ENCODE results near the gene ZC3H7B. TPM values are rescaled to one million over a fixed set of nuclear protein-coding genes. Genes with fewer than 3 reads are reported as not detected.
"Not testable (repeated sequence)": the region's sequence is repeated elsewhere in the genome, so short reads cannot be mapped to it uniquely, and the experiment has no call there.

ZC3H7B gene
- polyA plus RNA-seq, 1 experiment = 55.3 TPM

- no peak overlapping the region for H3K4me3 ChIP-seq (ENCODE audit: low read depth, low read length)
- no peak for TF ChIP-seq CTCF (IDR thresholded peaks at IDR 0.05; ENCODE audit: low read depth, low read length)
- DNase-seq (ENCODE audit: low read depth, low spot score) = peak; percentile 71
- H3K27ac ChIP-seq (ENCODE audit: low read depth, low read length) = peak overlapping the region; percentile 78
- H3K27me3 ChIP-seq (ENCODE audit: control insufficient read depth, insufficient read depth, low read length) = no peaks in the 10 kb centered on the region
- H3K9me3 ChIP-seq (ENCODE audit: control insufficient read depth, insufficient read depth, low read length) = no peaks in the 10 kb centered on the region
- ChIA-PET POLR2A (interaction anchor here (0.6 to 3.2 kb wide), 10 partner anchors 21 to 187 kb away, joined by 3 to 26 read pairs (median 4); partner anchors contain the start of genes ACO2, PHF5A, PMM1 and TEF), CTCF (interaction anchor here (0.6 to 5.0 kb wide), 12 partner anchors 9 to 195 kb away, joined by 3 to 141 read pairs (median 9); partner anchors contain the start of genes ACO2, PHF5A, POLR3H and TEF)
These were observed 100.7 kb downstream of the ZC3H7B start for GRCh38 chr22:41401781-41402648.

GRCh38 chr22:41402851-41403250 lies 101.5 kb downstream of the ZC3H7B start:
- not testable (repeated sequence) for DNase-seq (ENCODE audit: low read depth, low spot score); H3K4me3 ChIP-seq (ENCODE audit: low read depth, low read length); H3K27me3 ChIP-seq (ENCODE audit: control insufficient read depth, insufficient read depth, low read length); H3K9me3 ChIP-seq (ENCODE audit: control insufficient read depth, insufficient read depth, low read length)
- ChIA-PET CTCF (interaction anchor here (0.6 to 5.0 kb wide), 15 partner anchors 14 to 974 kb away, joined by 3 to 141 read pairs (median 7); partner anchors contain the start of genes ACO2, PHF5A, POLR3H and TEF), POLR2A (interaction anchor here (1.0 to 3.2 kb wide), 7 partner anchors 21 to 125 kb away, joined by 3 to 26 read pairs (median 9); partner anchors contain the start of genes ACO2, PHF5A, TEF and TOB2)
- peak overlapping the region; percentile 78 for H3K27ac ChIP-seq (ENCODE audit: low read depth, low read length)

- Histone ChIP-seq H3K9me3 (ENCODE audit: control insufficient read depth, insufficient read depth, low read length) (no peaks in the 10 kb centered on the region), H3K27ac (ENCODE audit: low read depth, low read length) (no peak overlapping the region), H3K27me3 (ENCODE audit: control insufficient read depth, insufficient read depth, low read length) (no peaks in the 10 kb centered on the region), H3K4me3 (ENCODE audit: low read depth, low read length) (no peak overlapping the region)
- POLR2A ChIA-PET = interaction anchor here (0.5 to 3.2 kb wide), 9 partner anchors 22 to 186 kb away, joined by 3 to 15 read pairs (median 5); partner anchors contain the start of genes ACO2, PHF5A, PMM1 and TEF
- peak; percentile 63 for DNase-seq (ENCODE audit: low read depth, low spot score)
- TF ChIP-seq CTCF (IDR thresholded peaks at IDR 0.05; ENCODE audit: low read depth, low read length) = peak; percentile 92
- CTCF ChIA-PET = interaction anchor here (0.5 to 5.0 kb wide), 36 partner anchors 11 to 973 kb away, joined by 3 to 141 read pairs (median 4); partner anchors contain the start of genes PMM1 and TEF
These were observed 102.4 kb downstream of the ZC3H7B start for GRCh38 chr22:41403532-41404318.

GRCh38 chr22:41405588-41405987 lies 104.3 kb downstream of the ZC3H7B start:
- Histone ChIP-seq H3K4me3 (ENCODE audit: low read depth, low read length) (no peak overlapping the region), H3K27me3 (ENCODE audit: control insufficient read depth, insufficient read depth, low read length) (no peaks in the 10 kb centered on the region), H3K9me3 (ENCODE audit: control insufficient read depth, insufficient read depth, low read length) (no peaks in the 10 kb centered on the region), H3K27ac (ENCODE audit: low read depth, low read length) (no peak overlapping the region)
- no peak for TF ChIP-seq CTCF (IDR thresholded peaks at IDR 0.05; ENCODE audit: low read depth, low read length)
- no peak for DNase-seq (ENCODE audit: low read depth, low spot score)
- ChIA-PET CTCF (interaction anchor here (4.9 to 5.0 kb wide), 2 partner anchors 113 to 122 kb away, joined by 46 to 141 read pairs; no protein-coding TSS in a partner anchor), POLR2A (no interaction called here)

GRCh38 chr22:41406410-41406809 lies 105.1 kb downstream of the ZC3H7B start:
- CTCF ChIA-PET = interaction anchor here (1.2 kb wide), 1 partner anchor 111 kb away, joined by 5 read pairs; no protein-coding TSS in a partner anchor
- TF ChIP-seq CTCF (IDR thresholded peaks at IDR 0.05; ENCODE audit: low read depth, low read length) = no peak
- no peak overlapping the region for H3K4me3 ChIP-seq (ENCODE audit: low read depth, low read length)
- H3K9me3 ChIP-seq (ENCODE audit: control insufficient read depth, insufficient read depth, low read length) = no peaks in the 10 kb centered on the region
- H3K27ac ChIP-seq (ENCODE audit: low read depth, low read length) = no peak overlapping the region
- POLR2A ChIA-PET = interaction anchor here (0.7 kb wide), 1 partner anchor 10 kb away, joined by 6 read pairs; no protein-coding TSS in a partner anchor
- no peak for DNase-seq (ENCODE audit: low read depth, low spot score)
- H3K27me3 ChIP-seq (ENCODE audit: control insufficient read depth, insufficient read depth, low read length) = no peaks in the 10 kb centered on the region
